K562 (cell line): ENCODE measurements around the gene TRPC4AP. TPM values are rescaled to one million over a fixed set of nuclear protein-coding genes. Genes with fewer than 3 reads are reported as not detected.

Source experiments
- ATAC-seq: fragments of 200-7000 bp; cut with Tn5 transposase; 3 replicates; pipeline ENCODE4 v1.9.1; 2020; ENCODE audit warnings: moderate library complexity
- BruUV-seq: library from RNA; stranded (reverse); fragments of 400-500 nt; replicated peaks from 2 replicates; lab custom pipeline; 2021; lab: Mats Ljungman, UMichigan
- CTCF ChIA-PET: fragments of 300-600 bp; formaldehyde crosslinking; extraction: SDS; loops from one replicate; lab custom pipeline; 2021; ENCODE audit warnings: low intra/inter-chr PET ratio; lab: Yijun Ruan, JAX
- POLR2A ChIA-PET: fragments of 300-600, 350-650 bp; sonication (Branson Sonifier 250); formaldehyde crosslinking; extraction: SDS; loops from one replicate; lab custom pipeline; 2021; ENCODE audit warnings: antibody characterized with exemption, inconsistent platforms; lab: Yijun Ruan, JAX
- DNase-seq, 4 experiments: peaks; one replicate each; pipeline versions ENCODE4 v3.0.0 to v3.0.0-alpha.2; 2011 to 2018; ENCODE audit warnings: low spot score in 3 of 4, mixed read lengths in 3 of 4; ENCODE audit errors: extremely low read depth in 1 of 4
- FAIRE-seq: peaks from 2 replicates; lab custom pipeline; 2011; peaks lifted over from hg19 to GRCh38; lab: Jason Lieb, UNC
- H2AFZ ChIP-seq: 2 replicates; pipeline ENCODE4 v1.6.0; 2011; ENCODE audit warnings: low read depth, low read length, control low read depth, inconsistent platforms
- H3K27ac ChIP-seq: fragments of 200-600 bp; 3 replicates; pipeline ENCODE4 v1.8.0; 2011; ENCODE audit warnings: low read depth, mild to moderate bottlenecking, control low read depth, inconsistent platforms, low read length, moderate library complexity, mixed read lengths; ENCODE audit errors: extremely low read depth
- H3K27me3 ChIP-seq, 2 experiments: fragments of 300-600 bp in 1 of 2; 2 replicates in 1 of 2; 3 replicates in 1 of 2; pipeline versions ENCODE4 v1.6.0 to v1.8.0; 2011; ENCODE audit warnings: inconsistent platforms in 2 of 2, low read length in 2 of 2, mild to moderate bottlenecking in 1 of 2, mixed read lengths in 1 of 2, moderate library complexity in 1 of 2; ENCODE audit not compliant: control insufficient read depth in 2 of 2, insufficient read depth in 2 of 2
- H3K36me3 ChIP-seq: fragments of 300-600 bp; 3 replicates; pipeline ENCODE4 v1.8.0; 2011; ENCODE audit warnings: mild to moderate bottlenecking, low read length, inconsistent platforms; ENCODE audit not compliant: control insufficient read depth, insufficient read depth
- H3K4me1 ChIP-seq, 2 experiments: fragments of 200-600 bp in 1 of 2; replicated peaks in 1 of 2; 2 replicates in 1 of 2; 3 replicates in 1 of 2; pipeline versions ENCODE4 v1.5.1 to v1.8.0; 2011; ENCODE audit warnings: inconsistent platforms in 2 of 2, low read length in 2 of 2, mild to moderate bottlenecking in 1 of 2, mixed read lengths in 1 of 2, moderate library complexity in 1 of 2; ENCODE audit not compliant: control insufficient read depth in 2 of 2, insufficient read depth in 2 of 2
- H3K4me2 ChIP-seq: 2 replicates; pipeline ENCODE4 v1.6.1; 2011; ENCODE audit warnings: low read length, control low read depth, inconsistent platforms, mixed read lengths; ENCODE audit not compliant: insufficient read depth
- H3K4me3 ChIP-seq: fragments of 200-600 bp; sonication (generic), shearing (Covaris generic); 2 replicates; pipeline ENCODE4 v1.5.1; 2016; ENCODE audit warnings: control low read depth, inconsistent platforms
- H3K79me2 ChIP-seq: fragments of 200-600 bp; 3 replicates; pipeline ENCODE4 v1.8.0; 2011; ENCODE audit warnings: low read length, inconsistent platforms; ENCODE audit not compliant: control insufficient read depth, insufficient read depth
- H3K9ac ChIP-seq, 2 experiments: 2 replicates each; pipeline versions ENCODE4 v1.6.0 to v1.6.1; 2011; ENCODE audit warnings: low read depth in 2 of 2, low read length in 2 of 2, control low read depth in 1 of 2, inconsistent platforms in 1 of 2, mild to moderate bottlenecking in 1 of 2, mixed read lengths in 1 of 2; ENCODE audit not compliant: insufficient read depth in 1 of 2
- H3K9me1 ChIP-seq: one replicate; pipeline ENCODE4 v1.6.0; 2011; ENCODE audit warnings: inconsistent platforms, mild to moderate bottlenecking, low read length, moderate library complexity; ENCODE audit not compliant: control insufficient read depth, insufficient read depth
- H3K9me3 ChIP-seq: replicated peaks from 2 replicates; pipeline ENCODE4 v1.5.1; 2011; ENCODE audit warnings: low read depth, low read length, inconsistent platforms; ENCODE audit not compliant: control insufficient read depth, insufficient read depth
- H4K20me1 ChIP-seq: replicated peaks from 2 replicates; pipeline ENCODE4 v1.6.1; 2011; ENCODE audit warnings: low read length, inconsistent platforms, mixed read lengths; ENCODE audit not compliant: control insufficient read depth, insufficient read depth
- GMEB1 ChIP-seq: fragments of 250-450 bp; sonication (Bioruptor Pico); IDR thresholded peaks from 2 replicates; pipeline ENCODE4 v1.4.0; 2020; ENCODE audit warnings: mild to moderate bottlenecking
- HMBOX1 ChIP-seq: sonication (generic); IDR thresholded peaks from 2 replicates; pipeline ENCODE4 v1.6.1; 2016
- JUN ChIP-seq, 2 experiments: sonication (generic) in 1 of 2; formaldehyde crosslinking in 1 of 2; IDR thresholded peaks; 2 replicates each; pipeline versions ENCODE4 v1.6.1 to v1.8.0; 2012 to 2022; ENCODE audit warnings: borderline replicate concordance in 2 of 2, mild to moderate bottlenecking in 2 of 2, improper control_type of control experiment in 1 of 2, low read depth in 1 of 2, low read length in 1 of 2, missing genetic modification reagents in 1 of 2
- KLF10 ChIP-seq: fragments of 250-450 bp; sonication (Bioruptor Pico); IDR thresholded peaks from 2 replicates; pipeline ENCODE4 v1.6.1; 2021; ENCODE audit warnings: matching md5 sums
- PHF8 ChIP-seq: fragments of 200-600 bp; sonication (generic); IDR thresholded peaks from 2 replicates; pipeline ENCODE4 v1.6.1; 2012; ENCODE audit warnings: mixed run types, mild to moderate bottlenecking, inconsistent platforms, low read length, moderate library complexity, borderline replicate concordance
- VEZF1 ChIP-seq: fragments of 200-800 bp; sonication (Bioruptor generic); IDR thresholded peaks from 2 replicates; pipeline ENCODE4 v1.6.1; 2017; ENCODE audit warnings: missing genetic modification characterization, missing compliant biosample characterization
- ZBTB33 ChIP-seq: sonication (generic); formaldehyde crosslinking; IDR thresholded peaks from 2 replicates; pipeline ENCODE4 v1.8.1; 2023; ENCODE audit warnings: mild to moderate bottlenecking, missing genetic modification reagents
- ZNF431 ChIP-seq: sonication (generic); formaldehyde crosslinking; IDR thresholded peaks from 2 replicates; pipeline ENCODE4 v1.8.0; 2022; ENCODE audit warnings: mild to moderate bottlenecking, missing genetic modification reagents
- WGBS: fragments of 100-300 bp; shearing (Covaris generic); methylation state at CpG from one replicate; pipeline ENCODE4 v1.1.6; 2016; ENCODE audit warnings: low coverage, mixed read lengths; ENCODE audit not compliant: insufficient coverage; ENCODE audit errors: missing lambda C conversion rate; 5-methylcytosine and 5-hydroxymethylcytosine counted together
- in situ Hi-C: fragments of 300-500 bp; cut with MboI; formaldehyde crosslinking; loops from 4 replicates; pipeline ENCODE4 v1.15.0; 2018; ENCODE audit warnings: inconsistent platforms, mixed read lengths
- intact Hi-C: fragments of 100-400 bp; cut with micrococcal nuclease; formaldehyde crosslinking; loops from 2 replicates; pipeline ENCODE4 v1.14.2; 2022
- polyA plus RNA-seq, 8 experiments: library from polyadenylated mRNA; depleted of rRNA in 4 of 8; stranded (reverse) in 5 of 8; unstranded in 3 of 8; fragments of >200 nt; fragmentation: Nextera tagmentation in 2 of 8; fragmentation: Illumina TruSeq in 1 of 8; extraction: Ambion mirVana in 2 of 8; extraction: Trizol in 1 of 8; gene quantifications; 2 replicates each; pipeline versions ENCODE4 v1.2.1 to v1.2.3, GENCODE V29; 2011 to 2014; ENCODE audit warnings: inconsistent platforms in 1 of 8, missing spikeins in 1 of 8
- total RNA-seq, 7 experiments: library from RNA; depleted of rRNA in 6 of 7; stranded (reverse); fragments of >200 nt in 6 of 7; fragmentation: Illumina TruSeq in 2 of 7; extraction: Trizol in 2 of 7; gene quantifications; 2 replicates each; pipeline versions ENCODE4 v1.2.1 to v1.2.3, GENCODE V29; 2011 to 2021; ENCODE audit warnings: low replicate concordance in 1 of 7
- TF ChIP-seq, protein P1 (sequence below): fragments of 250-450 bp; sonication (Bioruptor Pico); IDR thresholded peaks from 2 replicates; pipeline ENCODE4 v1.6.1; 2021; ENCODE audit warnings: mild to moderate bottlenecking
- TF ChIP-seq, protein P2 (sequence below), 3 experiments: fragments of 200-800 bp in 1 of 3; fragments of 250-450 bp in 1 of 3; fragments of 450-650 bp in 1 of 3; sonication (Bioruptor Pico) in 1 of 3; sonication (Bioruptor generic) in 1 of 3; formaldehyde crosslinking in 1 of 3; IDR thresholded peaks; 2 replicates each; pipeline versions ENCODE4 v1.6.1 to v1.8.0; 2016 to 2022; ENCODE audit warnings: mild to moderate bottlenecking in 2 of 3, missing genetic modification characterization in 2 of 3, missing compliant biosample characterization in 1 of 3, moderate library complexity in 1 of 3

TRPC4AP gene
- total and polyA plus RNA-seq, 9 of the 15 experiments (the other 6 are each of a cell fraction or from before 2014, with no cell fraction given): 2.3 to 70.3 (median 33.3) TPM

GRCh38 chr20:35014537-35014936 lies 78.1 kb downstream of the TRPC4AP start:
- H2AFZ ChIP-seq: no peak overlapping the region
- intact Hi-C loops (no loop called here), in situ Hi-C loops (no loop called here)
- H3K27ac ChIP-seq: no peak overlapping the region
- POLR2A ChIA-PET: interaction anchor here (0.9 to 1.9 kb wide), 2 partner anchors 13 to 21 kb away, joined by 3 to 5 read pairs; no protein-coding TSS in a partner anchor
- WGBS: 91% methylated on average over 5 of the region's 5 CpGs
- no peaks in the 10 kb centered on the region for H3K79me2 ChIP-seq
- no peaks in the 10 kb centered on the region for H3K27me3 ChIP-seq
- no peaks in the 10 kb centered on the region for H3K9me1 ChIP-seq
- no peak overlapping the region for H3K4me2 ChIP-seq
- no peaks in the 10 kb centered on the region; the same call in 1 of the 2 replicates for H4K20me1 ChIP-seq
- H3K36me3 ChIP-seq: peaks cover 89% of the 10 kb centered on the region
- CTCF ChIA-PET: no interaction called here
- FAIRE-seq (no peak), ATAC-seq (no peak), DNase-seq (no peak)
- no peak overlapping the region for H3K4me3 ChIP-seq
- H3K9ac ChIP-seq: no peak overlapping the region
- H3K9me3 ChIP-seq: no peaks in the 10 kb centered on the region
- H3K4me1 ChIP-seq: no peaks in the 10 kb centered on the region; a peak in 1 of 5 replicates
- no TSS peak for BruUV-seq
- TF ChIP-seq ZBTB33 (CRISPR knock-in tag) (no peak), HMBOX1 (no peak), VEZF1 (CRISPR knock-in tag) (no peak), GMEB1 (CRISPR knock-in tag) (no peak), PHF8 (no peak), ZNF431 (CRISPR knock-in tag) (no peak), JUN (IDR thresholded peaks at IDR 0.05; ENCODE audit: borderline replicate concordance, low read depth, low read length) (no peak), JUN (CRISPR knock-in tag; IDR thresholded peaks at IDR 0.05; ENCODE audit: borderline replicate concordance) (no peak), KLF10 (CRISPR knock-in tag) (no peak)
- TF ChIP-seq, protein P1, sequence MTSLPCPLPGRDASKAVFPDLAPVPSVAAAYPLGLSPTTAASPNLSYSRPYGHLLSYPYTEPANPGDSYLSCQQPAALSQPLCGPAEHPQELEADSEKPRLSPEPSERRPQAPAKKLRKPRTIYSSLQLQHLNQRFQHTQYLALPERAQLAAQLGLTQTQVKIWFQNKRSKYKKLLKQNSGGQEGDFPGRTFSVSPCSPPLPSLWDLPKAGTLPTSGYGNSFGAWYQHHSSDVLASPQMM: no peak
- TF ChIP-seq, protein P2, sequence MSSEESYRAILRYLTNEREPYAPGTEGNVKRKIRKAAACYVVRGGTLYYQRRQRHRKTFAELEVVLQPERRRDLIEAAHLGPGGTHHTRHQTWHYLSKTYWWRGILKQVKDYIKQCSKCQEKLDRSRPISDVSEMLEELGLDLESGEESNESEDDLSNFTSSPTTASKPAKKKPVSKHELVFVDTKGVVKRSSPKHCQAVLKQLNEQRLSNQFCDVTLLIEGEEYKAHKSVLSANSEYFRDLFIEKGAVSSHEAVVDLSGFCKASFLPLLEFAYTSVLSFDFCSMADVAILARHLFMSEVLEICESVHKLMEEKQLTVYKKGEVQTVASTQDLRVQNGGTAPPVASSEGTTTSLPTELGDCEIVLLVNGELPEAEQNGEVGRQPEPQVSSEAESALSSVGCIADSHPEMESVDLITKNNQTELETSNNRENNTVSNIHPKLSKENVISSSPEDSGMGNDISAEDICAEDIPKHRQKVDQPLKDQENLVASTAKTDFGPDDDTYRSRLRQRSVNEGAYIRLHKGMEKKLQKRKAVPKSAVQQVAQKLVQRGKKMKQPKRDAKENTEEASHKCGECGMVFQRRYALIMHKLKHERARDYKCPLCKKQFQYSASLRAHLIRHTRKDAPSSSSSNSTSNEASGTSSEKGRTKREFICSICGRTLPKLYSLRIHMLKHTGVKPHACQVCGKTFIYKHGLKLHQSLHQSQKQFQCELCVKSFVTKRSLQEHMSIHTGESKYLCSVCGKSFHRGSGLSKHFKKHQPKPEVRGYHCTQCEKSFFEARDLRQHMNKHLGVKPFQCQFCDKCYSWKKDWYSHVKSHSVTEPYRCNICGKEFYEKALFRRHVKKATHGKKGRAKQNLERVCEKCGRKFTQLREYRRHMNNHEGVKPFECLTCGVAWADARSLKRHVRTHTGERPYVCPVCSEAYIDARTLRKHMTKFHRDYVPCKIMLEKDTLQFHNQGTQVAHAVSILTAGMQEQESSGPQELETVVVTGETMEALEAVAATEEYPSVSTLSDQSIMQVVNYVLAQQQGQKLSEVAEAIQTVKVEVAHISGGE (CRISPR knock-in tag; IDR thresholded peaks at IDR 0.05): no peak
